Measurements from ENCODE around the gene CD247. TPM values are rescaled to one million over a fixed set of nuclear protein-coding genes. Genes with fewer than 3 reads are reported as not detected.

CD247 gene
- polyA plus RNA-seq, 3 donors = 0.37 to 0.92 (median 0.49) TPM

DNA sequence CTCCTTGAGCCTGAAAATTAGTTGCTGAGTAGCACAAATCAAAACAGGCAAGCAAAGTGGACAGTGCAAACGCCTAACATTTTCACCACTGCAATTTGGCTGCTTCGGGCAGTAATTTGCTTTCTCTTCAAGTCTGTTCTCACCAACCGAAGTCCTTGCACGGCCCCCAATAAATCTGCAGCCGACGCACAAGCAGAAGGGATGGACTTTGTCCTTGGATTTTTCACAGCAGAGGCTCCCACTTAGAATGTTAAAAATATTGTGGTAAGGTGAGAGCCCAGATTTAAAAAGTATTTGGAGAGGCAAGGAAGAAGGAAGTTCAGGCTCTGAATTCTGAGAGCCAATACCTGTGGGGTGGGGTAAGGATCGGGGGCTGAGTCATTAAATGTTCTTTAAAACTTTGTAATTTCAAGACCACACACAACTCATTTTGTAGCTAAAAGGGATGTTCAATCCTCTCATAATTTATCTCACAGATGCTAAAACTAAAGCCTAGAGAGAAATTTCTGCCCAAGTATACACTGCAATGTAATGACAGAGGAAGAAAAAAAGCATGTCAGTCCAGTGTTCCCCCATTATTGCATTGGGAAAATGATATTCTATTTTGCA, 6.2 kb downstream of the CD247 start:
- no peak for DNase-seq (ENCODE audit: low read depth in 3 of 3, low spot score in 2 of 3)

DNA sequence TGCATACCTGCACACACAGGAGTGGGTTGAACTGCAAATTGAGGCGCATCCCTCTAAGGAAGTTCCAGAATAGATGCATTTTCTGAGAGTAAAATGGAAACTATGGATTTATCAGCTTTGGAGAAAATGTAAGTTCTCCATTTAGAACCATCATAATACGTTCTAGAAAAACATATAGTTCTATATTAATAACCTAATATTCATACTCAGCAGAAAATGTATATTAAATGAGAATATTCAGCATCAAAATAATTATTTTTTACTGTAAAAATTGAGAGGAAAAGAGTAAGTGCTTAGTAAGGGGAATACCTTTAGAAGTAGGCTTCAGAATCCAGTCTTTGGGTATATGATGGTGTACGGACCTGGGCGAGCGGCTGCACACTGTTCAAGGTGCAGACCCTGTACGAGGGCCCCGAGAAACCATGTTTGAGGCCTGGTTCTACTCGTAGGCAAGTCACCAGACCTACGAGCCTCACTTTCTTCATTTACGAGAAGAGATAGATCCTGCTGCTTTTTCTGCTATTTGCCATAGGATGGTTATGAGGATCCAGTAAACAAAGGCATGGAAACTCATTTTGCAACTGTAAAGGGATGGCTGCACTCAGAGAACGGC, 6.8 kb downstream of the CD247 start:
- no peak for DNase-seq (ENCODE audit: low read depth in 3 of 3, low spot score in 2 of 3)

DNA sequence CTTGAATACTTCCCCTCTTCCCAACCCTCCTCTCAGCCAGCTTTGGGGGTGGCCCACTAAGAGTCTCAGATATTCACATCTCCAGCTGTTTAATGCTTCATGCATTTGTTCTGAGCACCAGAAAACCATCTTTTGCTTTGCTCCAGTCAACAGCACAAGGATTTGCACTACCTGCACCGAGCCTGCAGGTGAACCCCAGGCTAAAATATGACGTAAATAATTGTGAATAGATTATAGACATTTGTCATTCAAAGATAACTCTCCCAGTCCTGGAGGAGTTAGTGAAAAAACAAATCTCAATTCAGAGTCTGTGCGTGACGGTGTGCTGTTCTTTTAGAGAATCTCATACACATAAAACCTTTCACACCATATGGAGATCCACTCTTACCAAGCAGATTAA, 7.4 kb downstream of the CD247 start:
- no peak for DNase-seq (ENCODE audit: low read depth in 3 of 3, low spot score in 2 of 3)

DNA sequence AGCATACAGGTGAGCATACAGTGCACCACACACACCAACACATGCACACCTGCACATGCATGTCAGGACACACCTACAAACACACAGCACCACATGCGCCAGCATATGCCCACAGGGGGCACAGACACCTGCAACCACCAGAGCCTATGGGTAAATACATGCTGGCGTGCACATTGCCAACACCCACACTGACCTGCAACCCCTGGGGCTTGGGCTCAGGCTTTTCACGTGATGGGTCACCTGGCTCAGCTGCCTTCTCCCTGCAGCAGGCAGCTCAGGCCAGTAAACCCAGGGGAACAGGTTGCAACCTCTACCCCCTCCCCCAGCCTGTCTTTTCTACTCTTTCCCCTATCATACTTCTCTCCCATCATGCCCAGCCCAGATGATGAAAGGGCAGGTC, 8.1 kb downstream of the CD247 start:
- no peak for DNase-seq (ENCODE audit: low read depth in 3 of 3, low spot score in 2 of 3)

DNA sequence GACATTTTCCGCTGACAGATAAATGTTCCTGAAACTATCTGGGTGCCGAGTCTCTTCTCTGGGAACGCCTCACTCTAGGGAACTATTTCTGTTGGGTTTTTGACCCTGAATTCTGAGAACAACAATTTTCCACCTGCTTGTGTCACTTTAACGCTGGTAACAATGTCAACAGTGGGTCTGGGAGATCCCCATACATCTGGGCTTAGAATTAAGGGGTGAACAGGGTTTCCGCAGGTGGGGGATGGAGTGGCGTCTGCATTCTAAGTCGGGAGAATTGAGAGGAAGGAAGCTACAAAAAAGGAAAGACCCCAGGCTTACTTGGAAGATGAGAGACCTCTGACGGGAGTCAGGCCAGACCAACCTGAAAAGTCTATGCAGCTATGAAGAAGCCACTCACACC, 8.7 kb downstream of the CD247 start:
- no peak for DNase-seq (ENCODE audit: low read depth in 3 of 3, low spot score in 2 of 3)

DNA sequence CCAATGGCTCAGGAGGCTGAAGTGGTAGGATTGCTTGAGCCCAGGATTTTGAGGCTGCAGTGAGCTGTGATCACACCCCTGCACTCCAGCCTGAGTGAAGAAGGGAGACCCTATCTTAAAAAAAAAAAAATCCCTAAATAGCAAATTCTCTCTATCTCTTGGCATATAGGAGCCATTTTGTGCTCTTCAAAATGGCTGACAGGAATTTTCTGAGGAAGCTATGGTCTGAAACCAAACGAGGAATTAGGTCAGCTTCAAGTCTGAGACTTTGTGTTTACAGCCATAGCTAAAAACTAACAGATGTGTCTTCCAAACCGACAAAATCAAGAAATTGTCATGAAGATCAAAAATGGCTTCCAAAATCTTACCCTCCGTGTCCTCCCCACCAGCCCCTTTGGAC, 10.6 kb downstream of the CD247 start:
- no peak for DNase-seq (ENCODE audit: low read depth in 3 of 3, low spot score in 2 of 3)

DNA sequence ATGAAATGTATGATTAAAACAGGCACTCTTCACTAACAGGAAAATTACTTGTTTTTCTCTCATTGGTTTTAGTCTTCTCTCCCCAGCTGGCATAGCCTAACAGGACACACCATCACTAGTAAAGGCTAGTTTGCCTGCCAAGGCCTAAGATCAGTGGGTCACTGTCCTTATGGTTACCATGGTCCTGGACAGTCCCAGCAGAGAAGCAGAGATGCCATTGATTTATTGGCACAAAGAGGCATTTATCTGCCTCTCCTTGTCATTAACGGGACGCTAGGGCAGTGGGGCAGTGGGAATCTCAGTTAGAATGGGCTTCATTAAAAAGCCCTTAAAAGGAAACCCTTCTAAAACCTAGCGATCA, 13.9 kb downstream of the CD247 start:
- no peak for DNase-seq (ENCODE audit: low read depth in 3 of 3, low spot score in 2 of 3)

DNA sequence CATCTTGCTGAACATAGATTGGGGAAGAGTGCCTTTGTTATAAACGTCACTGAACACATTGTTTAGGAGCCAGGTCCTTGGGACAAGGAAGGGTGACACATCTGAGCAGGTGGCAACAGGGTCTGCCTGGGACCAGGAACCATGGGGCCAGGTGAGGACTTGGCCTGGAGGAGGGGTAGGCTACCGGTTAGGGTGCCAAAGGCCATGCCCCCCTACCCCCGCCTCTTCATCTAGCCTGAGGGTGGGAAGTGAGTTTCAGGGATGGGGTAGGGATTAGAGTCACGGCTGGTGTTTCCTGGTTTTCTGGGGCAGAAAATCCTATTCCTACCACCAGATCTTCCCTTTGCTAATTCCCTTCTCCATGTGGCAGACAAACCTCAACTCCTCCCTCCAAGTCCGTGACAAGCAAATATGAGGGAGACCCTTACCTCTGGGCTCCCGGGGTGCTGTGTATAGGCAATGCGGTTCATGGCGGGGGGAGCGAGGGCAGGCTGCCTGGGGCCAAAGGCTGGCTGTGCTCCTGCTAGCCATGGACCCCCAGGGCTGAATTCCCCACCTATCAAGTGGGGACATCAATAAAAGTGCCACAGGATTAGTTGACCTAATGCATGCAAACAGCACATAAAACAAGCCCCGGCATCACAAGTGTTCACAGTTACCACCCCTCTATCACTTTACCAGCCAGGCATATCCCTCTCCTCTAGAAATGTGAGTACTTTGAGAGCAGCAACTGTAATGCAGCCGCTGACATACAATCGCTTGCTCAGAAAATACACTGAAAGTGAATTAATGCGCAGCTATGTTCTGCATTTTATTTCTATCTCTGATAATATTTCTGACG, 14.5 kb downstream of the CD247 start:
- DNase-seq (ENCODE audit: low read depth in 3 of 3, low spot score in 2 of 3) = no peak

DNA sequence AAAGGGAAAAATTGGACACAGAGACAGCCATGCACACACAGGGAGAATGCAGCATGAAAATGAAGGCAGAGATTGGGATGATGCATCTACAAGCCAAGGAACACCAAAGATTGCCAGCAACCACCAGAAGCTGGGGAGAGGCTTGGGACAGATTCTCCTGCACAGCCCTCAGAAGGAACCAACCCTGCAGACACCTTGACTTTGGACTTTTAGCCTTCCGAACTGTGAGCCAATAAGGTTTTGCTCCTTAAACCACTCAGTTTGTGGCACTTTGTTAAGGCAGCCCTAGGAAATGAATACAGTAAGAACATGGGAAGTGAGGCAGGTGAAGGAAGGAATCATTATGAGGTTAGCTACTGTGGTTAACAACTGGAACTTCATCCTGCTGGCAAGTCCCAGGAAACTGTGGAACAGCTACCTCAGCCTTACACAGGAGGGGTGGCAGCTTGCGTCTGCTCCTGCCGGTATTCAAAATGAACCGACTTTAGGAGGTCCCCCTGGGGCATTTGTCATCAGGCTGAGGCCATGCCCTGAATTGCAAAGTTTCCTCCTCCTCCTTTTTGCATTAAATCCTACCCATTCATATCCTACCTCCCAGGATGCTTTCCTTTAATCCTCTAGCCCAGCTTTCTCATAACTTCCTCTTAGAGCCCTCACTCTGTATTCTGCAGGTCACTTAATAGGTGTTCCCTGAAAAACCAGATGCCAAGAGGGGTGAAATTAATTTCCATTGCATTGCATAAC, 15.4 kb downstream of the CD247 start:
- no peak for DNase-seq (ENCODE audit: low read depth in 3 of 3, low spot score in 2 of 3)

DNA sequence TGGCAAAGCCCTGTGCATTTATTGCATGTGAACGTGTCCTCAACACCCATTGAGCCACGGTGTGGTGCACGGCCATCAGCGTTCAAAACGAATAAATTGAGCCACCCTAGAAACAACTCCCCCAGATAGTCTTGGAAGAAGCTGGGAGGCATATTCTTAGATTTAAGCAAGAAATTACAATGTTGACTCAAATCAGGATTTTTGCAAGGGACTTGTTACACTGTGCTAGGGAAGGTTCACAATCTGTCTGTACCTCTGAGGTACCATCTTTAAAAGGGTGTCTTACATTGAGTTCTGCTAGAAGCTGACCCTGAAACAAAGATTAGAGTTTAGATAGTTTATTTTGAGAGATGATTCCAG, 16.2 kb downstream of the CD247 start:
- no peak for DNase-seq (ENCODE audit: low read depth in 3 of 3, low spot score in 2 of 3)

DNA sequence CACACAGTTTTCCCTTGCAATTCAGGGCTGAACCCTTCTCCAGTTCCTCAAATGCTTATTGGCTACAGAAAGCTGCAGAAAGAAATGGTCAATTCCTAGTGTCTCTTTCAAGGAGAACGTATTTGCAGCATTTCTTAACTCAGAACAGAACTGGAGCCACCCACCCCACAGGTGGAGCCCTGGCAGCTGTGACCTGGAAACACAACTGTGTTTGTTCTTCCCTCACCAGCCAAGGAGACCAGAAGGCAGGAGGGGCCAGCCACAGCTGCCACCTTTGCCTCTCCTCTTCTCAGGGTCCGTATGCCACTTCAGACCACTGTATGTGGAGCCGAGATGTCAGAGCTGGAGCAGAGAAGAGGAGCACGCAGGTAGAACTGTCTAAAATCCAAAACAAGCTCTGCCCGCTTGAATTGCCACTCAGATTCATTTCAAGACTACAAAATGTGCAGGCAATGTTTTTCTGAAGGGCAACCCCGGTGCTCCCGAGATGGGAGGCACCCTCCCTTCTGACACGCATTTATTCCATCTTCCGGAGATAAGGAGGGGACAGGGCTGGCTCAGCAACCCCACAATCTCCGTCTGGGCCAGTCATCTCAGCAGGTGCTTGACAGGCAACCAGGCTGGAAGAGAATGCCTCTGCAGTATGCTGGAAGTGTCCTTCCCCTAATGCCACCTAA, 16.7 kb downstream of the CD247 start:
- no peak for DNase-seq (ENCODE audit: low read depth in 3 of 3, low spot score in 2 of 3)

DNA sequence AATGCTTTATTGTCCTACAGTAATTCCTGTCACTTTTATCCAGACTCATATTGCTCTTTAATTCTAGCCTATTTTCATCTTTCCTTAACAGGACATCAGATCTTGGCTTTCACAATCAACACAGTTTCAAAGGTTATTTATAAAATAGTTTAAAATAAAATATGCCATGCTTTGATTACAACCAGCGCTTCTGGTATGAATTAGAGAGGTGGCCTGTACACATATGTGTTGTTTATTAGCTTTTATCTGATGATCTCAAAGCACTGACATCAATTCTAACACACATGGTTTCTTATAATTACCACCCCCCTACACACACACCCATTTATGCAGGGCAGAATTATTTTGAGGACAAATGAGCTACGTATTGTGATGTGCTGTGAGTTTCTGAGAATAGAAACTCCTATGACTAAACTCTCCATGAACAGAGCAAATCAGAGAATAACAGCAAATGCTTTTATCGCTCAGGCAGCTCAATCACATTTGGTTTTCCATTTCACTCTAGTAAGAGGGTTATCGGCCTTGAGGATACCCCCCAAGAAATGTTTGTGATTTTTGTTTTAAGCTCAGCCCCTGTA, 18.0 kb downstream of the CD247 start:
- DNase-seq (ENCODE audit: low read depth in 3 of 3, low spot score in 2 of 3) = no peak

DNA sequence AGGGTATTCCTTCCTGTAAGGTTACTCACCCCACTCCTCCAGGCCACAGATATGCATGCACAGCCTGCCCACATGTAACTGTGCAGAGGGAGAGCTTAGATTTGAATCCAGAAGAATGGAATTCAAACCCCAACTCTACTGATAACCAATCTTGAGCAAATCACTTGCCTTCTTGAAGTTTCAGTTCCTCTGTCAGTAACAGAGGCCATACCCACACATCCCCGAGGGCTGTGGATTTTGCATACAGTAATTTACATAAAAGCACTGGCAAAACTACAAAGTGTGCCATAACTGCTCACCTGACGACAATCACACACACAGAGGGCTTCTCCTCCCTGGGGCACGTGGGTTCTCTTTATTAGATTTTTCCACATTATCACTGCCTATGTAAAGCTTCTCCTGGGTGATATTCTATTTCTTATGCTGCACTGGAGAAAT, 18.6 kb downstream of the CD247 start:
- DNase-seq (ENCODE audit: low read depth in 3 of 3, low spot score in 2 of 3) = no peak

DNA sequence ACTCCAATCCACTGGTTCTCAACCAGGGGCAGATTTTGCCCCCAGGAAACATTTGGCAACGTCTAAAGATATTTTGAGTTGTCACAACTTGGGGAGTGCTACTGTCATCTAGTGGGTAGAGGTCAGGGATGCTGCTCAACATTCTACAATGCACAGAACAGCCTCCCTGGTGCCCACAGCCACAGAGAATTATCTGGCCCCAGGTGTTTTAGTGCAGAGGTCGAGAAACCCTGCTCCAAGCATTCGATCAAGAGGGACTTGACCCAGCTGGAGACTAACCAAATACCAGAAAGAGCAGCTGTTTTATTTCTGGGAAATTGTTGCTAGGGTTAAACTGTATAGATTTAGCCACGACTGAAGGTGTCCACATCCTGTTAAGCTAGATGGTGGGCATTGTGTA, 19.2 kb downstream of the CD247 start:
- no peak for DNase-seq (ENCODE audit: low read depth in 3 of 3, low spot score in 2 of 3)

DNA sequence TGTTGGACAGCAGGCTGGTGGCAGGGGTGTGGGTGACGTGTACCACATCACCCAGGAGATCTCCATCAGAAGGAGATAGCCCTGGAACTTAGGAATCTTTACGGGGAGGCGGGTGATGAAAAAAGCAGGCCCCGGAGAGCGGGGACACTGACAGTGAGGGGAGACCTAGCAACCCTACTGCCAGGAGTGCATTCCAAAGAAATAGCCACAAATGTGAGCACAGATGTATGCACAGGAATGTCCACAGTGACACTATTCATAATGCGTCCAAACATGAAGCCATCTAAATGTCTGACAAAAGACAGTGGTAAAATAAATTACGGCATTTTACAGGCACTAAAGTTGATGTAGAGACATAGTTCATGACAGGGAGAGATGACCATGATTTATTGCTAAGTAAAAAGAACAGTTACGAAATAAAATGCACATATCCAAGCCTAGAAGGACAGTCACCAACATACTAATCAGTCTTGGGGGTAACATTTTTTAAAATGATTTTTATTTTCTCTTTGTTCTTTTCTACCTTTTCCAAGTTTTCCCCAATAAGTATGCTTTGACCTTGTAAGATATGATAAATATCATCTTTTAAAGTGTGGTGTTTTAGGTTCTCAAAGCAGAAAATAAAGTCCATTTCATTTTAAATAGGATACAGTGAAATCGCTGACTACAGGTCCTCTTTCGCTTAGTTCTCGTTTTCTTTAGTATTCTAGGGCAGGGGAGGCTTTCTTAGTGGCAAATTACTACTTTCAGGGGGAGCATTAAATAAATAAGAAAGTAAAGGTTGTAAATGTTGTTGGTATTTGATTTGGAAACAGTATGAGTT, 21.3 kb downstream of the CD247 start:
- DNase-seq (ENCODE audit: low read depth in 3 of 3, low spot score in 2 of 3) = no peak

DNA sequence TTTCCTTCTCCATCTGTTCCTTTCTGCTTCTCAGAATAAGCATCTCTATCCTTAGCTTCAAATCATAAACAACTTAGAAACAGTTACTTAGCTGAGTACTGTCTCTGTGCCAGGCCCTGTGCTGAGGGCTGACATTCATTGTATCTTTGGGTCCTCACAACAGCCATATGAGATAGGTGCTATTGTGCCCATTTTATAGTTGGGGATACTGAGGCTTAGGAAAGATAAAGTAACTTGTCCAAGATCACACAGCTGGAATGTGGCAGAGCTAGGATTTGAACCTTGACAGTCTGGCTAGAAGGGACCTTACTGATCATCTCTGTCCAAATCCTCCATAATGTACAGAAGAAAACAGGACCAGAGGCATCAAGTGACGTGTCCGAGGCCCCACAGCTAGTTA, 25.0 kb downstream of the CD247 start:
- no peak for DNase-seq (ENCODE audit: low read depth in 3 of 3, low spot score in 2 of 3)

DNA sequence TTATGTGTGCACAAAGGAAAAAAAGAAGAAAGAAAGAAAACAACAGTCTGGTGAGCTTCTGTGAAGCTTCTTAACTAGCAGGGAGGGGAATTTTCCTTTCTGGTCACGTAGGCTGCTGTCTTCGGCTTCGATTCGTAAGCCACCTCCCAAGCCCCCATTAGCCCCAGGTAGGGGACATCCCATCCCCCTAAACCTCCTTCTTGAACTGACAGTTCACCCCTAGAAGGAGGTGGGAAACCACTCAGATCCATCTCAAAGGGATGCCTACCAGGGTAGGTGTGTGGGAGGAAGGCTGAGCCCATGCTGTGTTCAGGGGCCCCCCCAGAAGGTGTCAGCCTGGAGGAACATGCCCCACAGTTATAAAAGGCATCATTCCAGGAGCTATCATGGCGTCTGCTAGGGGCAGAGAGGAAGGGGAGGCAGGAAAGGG, 25.8 kb downstream of the CD247 start:
- no peak for DNase-seq (ENCODE audit: low read depth in 3 of 3, low spot score in 2 of 3)

DNA sequence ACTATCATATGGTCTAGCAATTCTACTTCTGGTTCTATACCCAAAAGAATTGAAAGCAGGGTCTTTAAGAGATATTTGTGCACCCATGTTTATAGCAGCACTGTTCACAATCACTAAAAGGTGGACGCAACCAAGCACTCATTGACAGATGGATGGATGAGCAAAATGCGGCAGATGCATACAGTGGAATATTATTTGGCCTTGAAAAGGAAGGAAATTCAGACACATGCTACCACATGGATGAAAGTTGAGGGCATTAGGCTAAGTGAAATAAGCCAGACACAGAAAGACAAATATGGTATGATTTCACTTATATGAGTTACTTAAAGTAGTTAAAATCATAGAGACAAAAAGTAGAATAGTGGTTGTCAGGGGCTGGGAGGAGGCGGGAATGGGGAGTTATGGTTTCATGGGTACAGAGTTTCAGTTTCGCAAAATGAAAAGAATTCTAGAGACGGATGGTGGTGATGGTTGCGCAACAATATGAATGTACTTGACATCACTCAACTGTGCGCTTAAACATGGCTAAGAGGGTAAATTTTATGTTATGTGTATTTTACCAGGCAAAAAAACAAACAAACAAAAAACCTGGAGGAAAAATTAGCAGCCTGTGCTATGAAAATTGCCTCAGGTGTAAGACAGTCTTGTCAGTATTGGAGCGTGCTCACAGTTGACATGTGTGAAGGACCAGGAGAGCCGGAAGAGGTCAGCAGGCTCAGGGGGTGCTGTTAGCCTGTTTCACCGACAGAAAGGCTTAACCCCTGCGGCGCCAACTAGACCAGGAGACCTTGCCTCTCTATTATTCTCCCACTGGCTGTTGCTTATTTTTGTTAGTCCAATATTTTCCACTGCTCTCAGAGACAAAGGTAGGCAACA, 26.5 kb downstream of the CD247 start:
- DNase-seq (ENCODE audit: low read depth in 3 of 3, low spot score in 2 of 3) = no peak

DNA sequence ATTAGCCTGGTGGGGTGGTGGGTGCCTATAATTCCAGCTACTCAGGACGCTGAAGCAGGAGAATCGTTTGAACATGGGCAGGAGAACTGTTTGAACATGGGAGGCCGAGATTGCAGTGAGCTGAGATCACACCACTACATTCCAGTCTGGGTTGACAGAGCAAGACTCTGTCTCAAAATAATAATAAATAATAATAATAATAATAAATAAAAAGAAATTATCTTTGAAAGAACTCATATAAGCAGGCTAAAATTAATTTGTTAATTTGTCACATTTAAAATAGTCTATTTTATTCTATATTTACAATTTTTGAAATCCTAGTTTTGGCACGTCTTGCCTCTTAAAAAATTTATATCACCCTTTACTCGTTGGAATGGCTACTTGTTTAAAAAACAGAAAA, 27.6 kb downstream of the CD247 start:
- no peak for DNase-seq (ENCODE audit: low read depth in 3 of 3, low spot score in 2 of 3)

All from right renal cortex interstitium (tissue), 3 donors.